HCT116 (cell line): ENCODE results near the gene RTN1.

ENCODE experiments used
- CTCF ChIP-seq, 3 experiments: fragments of 200-600 bp in 1 of 3; sonication (generic) in 1 of 3; IDR thresholded peaks in 2 of 3; conservative IDR thresholded peaks in 1 of 3; 2 replicates each; pipeline ENCODE4 v1.5.1; 2012 to 2017; ENCODE audit warnings: low read depth in 2 of 3, low read length in 2 of 3, antibody characterized with exemption in 1 of 3, borderline replicate concordance in 1 of 3, control low read depth in 1 of 3, mild to moderate bottlenecking in 1 of 3, mixed read lengths in 1 of 3, mixed run types in 1 of 3, moderate library complexity in 1 of 3; ENCODE audit not compliant: insufficient read depth in 1 of 3
- EZH2 ChIP-seq: fragments of 200-600 bp; sonication (generic); IDR thresholded peaks from 2 replicates; pipeline ENCODE4 v1.6.1; 2017; ENCODE audit warnings: antibody characterized with exemption, mixed run types
- POLR2A ChIP-seq: IDR thresholded peaks from 2 replicates; pipeline ENCODE4 v1.7.0; 2011; ENCODE audit warnings: borderline replicate concordance; ENCODE audit not compliant: insufficient read depth, insufficient read length; ENCODE audit errors: extremely low read depth
- RAD21 ChIP-seq: IDR thresholded peaks from 2 replicates; pipeline ENCODE4 v1.6.1; 2012; ENCODE audit warnings: low read depth, mild to moderate bottlenecking
- SRF ChIP-seq: IDR thresholded peaks from 2 replicates; pipeline ENCODE4 v1.6.1; 2012; ENCODE audit warnings: low read depth
- TF ChIP-seq, protein P1 (sequence below): IDR thresholded peaks from 2 replicates; pipeline ENCODE4 v1.6.1; 2011; ENCODE audit warnings: mild to moderate bottlenecking, low read length, moderate library complexity; ENCODE audit not compliant: insufficient replicate concordance; ENCODE audit errors: extremely low read depth
- TF ChIP-seq, protein P2 (sequence below): IDR thresholded peaks from 2 replicates; pipeline ENCODE4 v1.6.1; 2012

DNA sequence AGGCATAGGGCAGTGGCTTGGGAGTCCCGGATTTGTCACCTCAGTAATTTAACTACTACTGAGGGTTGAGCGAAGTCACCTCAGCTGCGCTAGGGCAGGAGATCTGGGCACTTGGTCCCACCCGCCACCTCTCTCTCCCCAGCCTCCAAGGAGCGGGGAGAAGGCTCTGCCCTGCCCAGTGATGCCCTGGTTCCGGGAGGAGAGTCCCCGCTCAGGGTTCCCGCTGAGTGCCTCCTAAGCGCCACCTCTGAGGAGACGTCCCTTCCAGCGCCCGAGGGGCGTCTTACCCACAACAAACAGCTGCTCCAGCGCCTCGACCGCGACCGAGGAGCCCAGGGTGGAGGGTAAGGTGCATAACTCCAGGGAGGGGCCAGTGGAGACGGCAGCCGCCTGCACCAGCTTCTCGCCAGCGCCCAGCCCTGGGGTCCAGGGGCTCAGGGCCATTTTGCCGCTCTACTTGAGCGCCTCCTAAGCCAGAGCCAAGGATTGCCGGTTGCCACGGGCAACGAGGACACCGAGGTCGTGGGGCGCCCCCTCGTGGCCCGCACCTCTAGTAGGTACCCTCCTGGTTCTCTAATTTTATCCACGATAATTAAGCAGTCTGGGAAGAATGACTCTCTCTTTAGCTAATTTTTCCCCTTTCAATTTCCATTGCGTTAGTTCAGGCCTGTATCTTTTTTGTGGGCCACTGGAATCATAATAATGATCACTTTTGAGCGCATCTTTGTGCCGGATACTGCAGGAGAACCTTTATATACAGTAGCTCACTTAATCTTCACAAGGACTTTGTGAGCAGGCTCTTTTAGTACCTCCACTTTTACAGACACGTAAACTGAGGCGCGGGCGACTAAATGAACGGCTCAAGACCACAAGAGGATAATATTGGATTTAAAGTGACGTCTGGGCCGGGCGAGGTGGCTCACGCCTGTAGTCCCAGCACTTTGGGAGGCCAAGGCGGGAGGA, 294.0 kb downstream of the RTN1 start, which contains the start of gene CCDC175:
- TF ChIP-seq POLR2A: no peak
- TF ChIP-seq CTCF (IDR thresholded peaks at IDR 0.05 in 2 of 3, conservative IDR thresholded peaks at IDR 0.05 in 1 of 3; ENCODE audit: borderline replicate concordance in 1 of 3, insufficient read depth in 1 of 3, low read depth in 2 of 3, low read length in 2 of 3): peak; percentile 84 to 87 (median 86)
- TF ChIP-seq RAD21: peak; percentile 81
- no peak for TF ChIP-seq EZH2
- TF ChIP-seq, protein P1, sequence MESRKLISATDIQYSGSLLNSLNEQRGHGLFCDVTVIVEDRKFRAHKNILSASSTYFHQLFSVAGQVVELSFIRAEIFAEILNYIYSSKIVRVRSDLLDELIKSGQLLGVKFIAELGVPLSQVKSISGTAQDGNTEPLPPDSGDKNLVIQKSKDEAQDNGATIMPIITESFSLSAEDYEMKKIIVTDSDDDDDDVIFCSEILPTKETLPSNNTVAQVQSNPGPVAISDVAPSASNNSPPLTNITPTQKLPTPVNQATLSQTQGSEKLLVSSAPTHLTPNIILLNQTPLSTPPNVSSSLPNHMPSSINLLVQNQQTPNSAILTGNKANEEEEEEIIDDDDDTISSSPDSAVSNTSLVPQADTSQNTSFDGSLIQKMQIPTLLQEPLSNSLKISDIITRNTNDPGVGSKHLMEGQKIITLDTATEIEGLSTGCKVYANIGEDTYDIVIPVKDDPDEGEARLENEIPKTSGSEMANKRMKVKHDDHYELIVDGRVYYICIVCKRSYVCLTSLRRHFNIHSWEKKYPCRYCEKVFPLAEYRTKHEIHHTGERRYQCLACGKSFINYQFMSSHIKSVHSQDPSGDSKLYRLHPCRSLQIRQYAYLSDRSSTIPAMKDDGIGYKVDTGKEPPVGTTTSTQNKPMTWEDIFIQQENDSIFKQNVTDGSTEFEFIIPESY: no peak
- no peak for TF ChIP-seq SRF
- TF ChIP-seq, protein P2, sequence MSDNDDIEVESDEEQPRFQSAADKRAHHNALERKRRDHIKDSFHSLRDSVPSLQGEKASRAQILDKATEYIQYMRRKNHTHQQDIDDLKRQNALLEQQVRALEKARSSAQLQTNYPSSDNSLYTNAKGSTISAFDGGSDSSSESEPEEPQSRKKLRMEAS: no peak
